GM23248 (cell line): ENCODE results near the gene GRAP.

ENCODE experiments used
- EZH2 ChIP-seq: fragments of 200-600 bp; sonication (generic); IDR thresholded peaks from 2 replicates; pipeline ENCODE4 v1.6.1; 2018; ENCODE audit warnings: antibody characterized with exemption, mild to moderate bottlenecking; ENCODE audit not compliant: insufficient read depth, poor library complexity, severe bottlenecking
- EZH2phosphoT487 ChIP-seq: fragments of 200-600 bp; sonication (generic); IDR thresholded peaks from 2 replicates; pipeline ENCODE4 v1.6.1; 2018; ENCODE audit warnings: antibody characterized with exemption, moderate library complexity, mild to moderate bottlenecking, low read depth; ENCODE audit not compliant: insufficient read depth

GRCh38 chr17:19005789-19006430 lies 40.8 kb downstream of the GRAP start:
- TF ChIP-seq EZH2phosphoT487 (no peak), EZH2 (no peak)
